Ovary (tissue), 3 donors: ENCODE results near the gene COG5.

Experiments
- EP300 ChIP-seq: sonication (generic); formaldehyde crosslinking; IDR thresholded peaks from one replicate; pipeline ENCODE4 v1.6.1; 2017; ENCODE audit warnings: antibody characterized with exemption
- TF ChIP-seq, protein P1 (sequence below), 3 donors: fragments of 450-650 bp in 2 of 3; fragments of 200-600 bp in 1 of 3; IDR thresholded peaks; one replicate each; pipeline versions ENCODE4 v1.5.1 to v1.8.0; 2016 to 2022; ENCODE audit warnings: antibody characterized with exemption in 3 of 3, mild to moderate bottlenecking in 1 of 3
- donor health status: DM: no; HTN: no; CAD: no.

DNA sequence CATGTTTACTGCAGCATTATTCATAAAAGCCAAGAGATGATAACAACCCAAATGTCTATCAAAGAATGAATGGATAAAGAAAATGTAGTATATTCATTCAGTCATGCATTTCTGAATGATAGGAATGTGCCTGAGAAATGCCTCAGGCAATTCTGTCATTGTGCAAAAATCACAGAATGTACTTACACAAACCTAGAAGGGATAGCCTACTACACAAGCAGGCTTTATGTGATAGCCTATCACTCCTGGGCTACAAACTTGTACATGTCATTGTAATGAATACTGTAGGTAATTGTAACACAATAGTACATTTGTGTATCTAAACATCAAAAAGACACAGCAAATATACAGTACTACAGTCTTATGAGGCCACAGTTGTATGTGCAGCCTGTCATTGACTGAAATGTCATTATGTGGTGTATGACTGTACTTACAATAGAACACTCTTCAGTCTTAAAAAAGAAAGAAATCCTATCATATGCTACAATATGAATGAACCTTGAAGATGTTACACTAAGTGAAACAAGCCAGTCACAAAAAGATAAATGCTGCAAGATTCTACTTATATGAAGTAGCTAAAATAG lies 235.6 kb downstream of the COG5 start:
- TF ChIP-seq, protein P1, sequence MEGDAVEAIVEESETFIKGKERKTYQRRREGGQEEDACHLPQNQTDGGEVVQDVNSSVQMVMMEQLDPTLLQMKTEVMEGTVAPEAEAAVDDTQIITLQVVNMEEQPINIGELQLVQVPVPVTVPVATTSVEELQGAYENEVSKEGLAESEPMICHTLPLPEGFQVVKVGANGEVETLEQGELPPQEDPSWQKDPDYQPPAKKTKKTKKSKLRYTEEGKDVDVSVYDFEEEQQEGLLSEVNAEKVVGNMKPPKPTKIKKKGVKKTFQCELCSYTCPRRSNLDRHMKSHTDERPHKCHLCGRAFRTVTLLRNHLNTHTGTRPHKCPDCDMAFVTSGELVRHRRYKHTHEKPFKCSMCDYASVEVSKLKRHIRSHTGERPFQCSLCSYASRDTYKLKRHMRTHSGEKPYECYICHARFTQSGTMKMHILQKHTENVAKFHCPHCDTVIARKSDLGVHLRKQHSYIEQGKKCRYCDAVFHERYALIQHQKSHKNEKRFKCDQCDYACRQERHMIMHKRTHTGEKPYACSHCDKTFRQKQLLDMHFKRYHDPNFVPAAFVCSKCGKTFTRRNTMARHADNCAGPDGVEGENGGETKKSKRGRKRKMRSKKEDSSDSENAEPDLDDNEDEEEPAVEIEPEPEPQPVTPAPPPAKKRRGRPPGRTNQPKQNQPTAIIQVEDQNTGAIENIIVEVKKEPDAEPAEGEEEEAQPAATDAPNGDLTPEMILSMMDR (IDR thresholded peaks at IDR 0.05) = no peak
- TF ChIP-seq EP300 = no peak
